DND-41 (cell line): ENCODE measurements around the gene CNBD2.

ENCODE experiments used
- CTCF ChIP-seq: IDR thresholded peaks from 2 replicates; pipeline ENCODE4 v1.5.1; 2012; ENCODE audit warnings: borderline replicate concordance, low read length, moderate library complexity, mild to moderate bottlenecking; ENCODE audit not compliant: poor library complexity, severe bottlenecking; ENCODE audit errors: extremely low read depth
- EZH2 ChIP-seq: IDR thresholded peaks from 3 replicates; pipeline ENCODE4 v1.6.1; 2012; ENCODE audit warnings: borderline replicate concordance, low read depth, mild to moderate bottlenecking, moderate library complexity, low read length, inconsistent platforms; ENCODE audit not compliant: severe bottlenecking

- TF ChIP-seq CTCF (no peak), EZH2 (no peak)
Measured at GRCh38 chr20:35972462-35972861, 4.1 kb downstream of the CNBD2 start.
